ENCODE measurements around the gene MTFP1. TPM values are rescaled to one million over a fixed set of nuclear protein-coding genes. Genes with fewer than 3 reads are reported as not detected.

MTFP1 gene
- total RNA-seq, 1 experiment from 2014 or later = 86.9 TPM

DNA sequence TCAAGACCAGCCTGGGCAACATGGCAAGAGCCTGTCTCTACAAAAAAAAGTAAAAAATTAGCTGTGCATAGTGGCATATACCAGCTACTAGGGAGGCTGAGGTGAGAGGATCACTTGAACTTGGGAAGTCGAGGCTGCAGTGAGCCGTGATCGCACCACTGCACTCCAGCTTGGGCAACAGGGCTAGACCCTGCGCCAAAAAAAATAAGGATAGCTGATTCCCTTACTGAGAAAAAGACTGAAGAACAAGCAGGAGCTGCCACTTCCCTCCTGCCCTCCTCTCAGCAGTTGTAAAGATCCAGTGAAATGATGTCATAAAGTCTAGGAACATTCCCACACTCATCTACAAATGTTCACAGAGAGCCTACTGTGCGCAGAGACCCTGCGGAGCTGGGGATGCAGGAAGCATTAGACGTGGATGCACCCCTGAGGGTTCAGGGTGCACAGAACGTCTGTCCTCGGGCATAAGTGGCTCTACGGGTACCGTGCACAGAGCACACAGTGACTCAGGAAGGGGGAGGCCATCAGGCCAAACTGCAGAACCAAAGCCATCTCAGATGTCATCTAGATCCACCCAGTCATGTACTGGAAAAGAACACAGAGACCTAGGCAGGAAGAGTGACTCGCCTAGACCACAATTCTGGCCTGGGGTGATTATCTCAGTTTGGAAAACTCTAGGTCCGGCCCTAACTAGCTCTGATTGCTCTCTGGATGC lies 17.0 kb upstream of the MTFP1 start:
- POLR2A ChIA-PET (ENCODE audit: low non-redundant PET) = no interaction called here
- Histone ChIP-seq H3K4me1 (ENCODE audit: insufficient read depth, low read length, poor library complexity, severe bottlenecking) (peaks cover 13% of the 10 kb centered on the region), H3K36me3 (ENCODE audit: insufficient read depth, low read length, poor library complexity, severe bottlenecking) (peaks cover 30% of the 10 kb centered on the region), H3K4me3 (ENCODE audit: low read depth, low read length, poor library complexity, severe bottlenecking) (no peak overlapping the region), H3K27me3 (replicated peaks; ENCODE audit: insufficient read depth, low read depth, low read length, poor library complexity) (no peaks in the 10 kb centered on the region), H3K27ac (ENCODE audit: low read depth, low read length, poor library complexity, severe bottlenecking) (peak overlapping the region; percentile 10), H3K9me3 (ENCODE audit: low read depth, low read length, poor library complexity, severe bottlenecking) (no peaks in the 10 kb centered on the region)
- intact Hi-C loops (cut with micrococcal nuclease; ENCODE audit: unreplicated experiment) = loop anchor here (10.0 kb wide), 1 partner anchor 64 kb away; no protein-coding TSS in a partner anchor
- TF ChIP-seq EZH2 (IDR thresholded peaks at IDR 0.05; ENCODE audit: borderline replicate concordance, low read depth, low read length, poor library complexity, severe bottlenecking) = no peak
- TF ChIP-seq, protein P1, sequence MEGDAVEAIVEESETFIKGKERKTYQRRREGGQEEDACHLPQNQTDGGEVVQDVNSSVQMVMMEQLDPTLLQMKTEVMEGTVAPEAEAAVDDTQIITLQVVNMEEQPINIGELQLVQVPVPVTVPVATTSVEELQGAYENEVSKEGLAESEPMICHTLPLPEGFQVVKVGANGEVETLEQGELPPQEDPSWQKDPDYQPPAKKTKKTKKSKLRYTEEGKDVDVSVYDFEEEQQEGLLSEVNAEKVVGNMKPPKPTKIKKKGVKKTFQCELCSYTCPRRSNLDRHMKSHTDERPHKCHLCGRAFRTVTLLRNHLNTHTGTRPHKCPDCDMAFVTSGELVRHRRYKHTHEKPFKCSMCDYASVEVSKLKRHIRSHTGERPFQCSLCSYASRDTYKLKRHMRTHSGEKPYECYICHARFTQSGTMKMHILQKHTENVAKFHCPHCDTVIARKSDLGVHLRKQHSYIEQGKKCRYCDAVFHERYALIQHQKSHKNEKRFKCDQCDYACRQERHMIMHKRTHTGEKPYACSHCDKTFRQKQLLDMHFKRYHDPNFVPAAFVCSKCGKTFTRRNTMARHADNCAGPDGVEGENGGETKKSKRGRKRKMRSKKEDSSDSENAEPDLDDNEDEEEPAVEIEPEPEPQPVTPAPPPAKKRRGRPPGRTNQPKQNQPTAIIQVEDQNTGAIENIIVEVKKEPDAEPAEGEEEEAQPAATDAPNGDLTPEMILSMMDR (conservative IDR thresholded peaks at IDR 0.05; ENCODE audit: low read depth, low read length) = no peak
- CTCF ChIA-PET = no interaction called here
- BruUV-seq (replicated peaks) = no TSS peak
- no peak for DNase-seq (ENCODE audit: low spot score)

DNA sequence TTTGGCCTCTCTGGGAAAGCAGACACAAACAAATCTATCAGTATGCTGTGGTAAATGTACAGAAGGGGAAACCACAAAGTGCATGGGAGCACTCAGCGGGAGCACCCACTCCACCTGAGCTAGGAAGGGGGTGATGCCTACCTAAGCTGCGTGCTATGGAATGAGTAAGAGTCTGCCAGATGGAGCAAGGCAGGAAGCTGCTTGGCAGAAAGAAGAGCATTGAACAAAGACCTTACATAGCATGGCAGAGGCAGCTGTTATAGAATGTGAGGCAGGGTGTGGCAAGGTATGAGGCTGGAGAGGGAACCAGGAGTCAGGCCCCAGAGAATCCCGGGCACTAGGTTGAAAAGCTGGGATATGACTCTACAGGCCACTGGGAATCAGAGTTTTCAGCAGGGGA lies 13.8 kb upstream of the MTFP1 start:
- no TSS peak for BruUV-seq (replicated peaks)
- peaks cover 37% of the 10 kb centered on the region for H3K36me3 ChIP-seq (ENCODE audit: insufficient read depth, low read length, poor library complexity, severe bottlenecking)
- H3K27ac ChIP-seq (ENCODE audit: low read depth, low read length, poor library complexity, severe bottlenecking) = no peak overlapping the region
- intact Hi-C loops (cut with micrococcal nuclease; ENCODE audit: unreplicated experiment) = no loop called here
- ChIA-PET POLR2A (ENCODE audit: low non-redundant PET) (no interaction called here), CTCF (no interaction called here)
- peaks cover 19% of the 10 kb centered on the region for H3K4me1 ChIP-seq (ENCODE audit: insufficient read depth, low read length, poor library complexity, severe bottlenecking)
- H3K27me3 ChIP-seq (replicated peaks; ENCODE audit: insufficient read depth, low read depth, low read length, poor library complexity) = no peaks in the 10 kb centered on the region
- TF ChIP-seq EZH2 (IDR thresholded peaks at IDR 0.05; ENCODE audit: borderline replicate concordance, low read depth, low read length, poor library complexity, severe bottlenecking) = no peak
- TF ChIP-seq, protein P1 (conservative IDR thresholded peaks at IDR 0.05; ENCODE audit: low read depth, low read length) = no peak
- no peaks in the 10 kb centered on the region for H3K9me3 ChIP-seq (ENCODE audit: low read depth, low read length, poor library complexity, severe bottlenecking)
- DNase-seq (ENCODE audit: low spot score) = no peak
- H3K4me3 ChIP-seq (ENCODE audit: low read depth, low read length, poor library complexity, severe bottlenecking) = no peak overlapping the region

DNA sequence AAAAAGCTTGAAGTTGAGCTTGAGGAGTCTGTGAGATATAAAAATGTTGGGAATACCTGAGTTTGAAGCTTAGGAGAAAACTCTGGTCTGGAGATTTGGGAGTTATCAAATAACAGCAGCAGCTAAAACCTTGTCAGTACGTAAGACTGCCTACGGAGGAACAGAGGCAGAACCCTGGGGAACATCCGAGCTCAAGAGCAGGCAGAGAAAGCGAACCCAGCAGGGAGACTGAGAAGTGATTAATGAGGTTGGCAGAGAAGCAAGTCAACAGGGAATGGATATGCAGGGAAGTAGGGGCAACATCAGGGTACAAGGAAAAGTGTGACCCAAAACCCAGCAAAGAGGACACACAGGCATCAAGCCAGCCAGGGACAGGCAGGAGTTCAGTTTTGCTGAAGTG lies 12.6 kb upstream of the MTFP1 start:
- intact Hi-C loops (cut with micrococcal nuclease; ENCODE audit: unreplicated experiment) = no loop called here
- ChIA-PET POLR2A (ENCODE audit: low non-redundant PET) (interaction anchor here (0.6 to 0.8 kb wide), 3 partner anchors 11 to 789 kb away, joined by 3 to 4 read pairs (median 3); no protein-coding TSS in a partner anchor), CTCF (interaction anchor here (0.5 to 1.3 kb wide), 6 partner anchors 10 to 1024 kb away, joined by 3 to 11 read pairs (median 6); partner anchors contain the start of genes RNF215 and TBC1D10A)
- peak; percentile 72 for DNase-seq (ENCODE audit: low spot score)
- H3K4me1 ChIP-seq (ENCODE audit: insufficient read depth, low read length, poor library complexity, severe bottlenecking) = peaks cover 19% of the 10 kb centered on the region
- peak overlapping the region; percentile 38 for H3K27ac ChIP-seq (ENCODE audit: low read depth, low read length, poor library complexity, severe bottlenecking)
- no peaks in the 10 kb centered on the region for H3K9me3 ChIP-seq (ENCODE audit: low read depth, low read length, poor library complexity, severe bottlenecking)
- H3K36me3 ChIP-seq (ENCODE audit: insufficient read depth, low read length, poor library complexity, severe bottlenecking) = peaks cover 38% of the 10 kb centered on the region
- no peak overlapping the region for H3K4me3 ChIP-seq (ENCODE audit: low read depth, low read length, poor library complexity, severe bottlenecking)
- no peak for TF ChIP-seq EZH2 (IDR thresholded peaks at IDR 0.05; ENCODE audit: borderline replicate concordance, low read depth, low read length, poor library complexity, severe bottlenecking)
- TF ChIP-seq, protein P1 (conservative IDR thresholded peaks at IDR 0.05; ENCODE audit: low read depth, low read length) = no peak
- H3K27me3 ChIP-seq (replicated peaks; ENCODE audit: insufficient read depth, low read depth, low read length, poor library complexity) = no peaks in the 10 kb centered on the region
- no TSS peak for BruUV-seq (replicated peaks)
